GM19025 (cell line): ENCODE results near the gene FLYWCH1.
"Not testable (repeated sequence)": the region's sequence is repeated elsewhere in the genome, so short reads cannot be mapped to it uniquely, and the experiment has no call there.

Experiments
- ATAC-seq: cut with Tn5 transposase; IDR thresholded peaks from one replicate; pipeline ENCODE4 v1.9.1; 2021; ENCODE audit warnings: mild to moderate bottlenecking, low read depth, moderate library complexity; ENCODE audit not compliant: unreplicated experiment

FLYWCH1 gene

GRCh38 chr16:2924901-2925755, 13.4 kb downstream of the FLYWCH1 start:
- ATAC-seq = no peak

- no peak for ATAC-seq
Measured at GRCh38 chr16:2925951-2926649, 14.4 kb downstream of the FLYWCH1 start.

GRCh38 chr16:2926650-2926999, 14.9 kb downstream of the FLYWCH1 start:
- no peak for ATAC-seq

GRCh38 chr16:2927010-2927646, 15.4 kb downstream of the FLYWCH1 start:
- no peak for ATAC-seq

- not testable (repeated sequence) for ATAC-seq
Measured at GRCh38 chr16:2928151-2928550, 16.4 kb downstream of the FLYWCH1 start.

GRCh38 chr16:2928796-2929195, 17.1 kb downstream of the FLYWCH1 start:
- ATAC-seq = no peak

GRCh38 chr16:2929693-2930092, 18.0 kb downstream of the FLYWCH1 start:
- no peak for ATAC-seq

GRCh38 chr16:2930236-2930635, 18.5 kb downstream of the FLYWCH1 start:
- no peak for ATAC-seq

- not testable (repeated sequence) for ATAC-seq
Measured at GRCh38 chr16:2931231-2931914, 19.6 kb downstream of the FLYWCH1 start.

- ATAC-seq = no peak
Measured at GRCh38 chr16:2933136-2933535, 21.4 kb downstream of the FLYWCH1 start.

GRCh38 chr16:2933701-2934100, 22.0 kb downstream of the FLYWCH1 start:
- ATAC-seq = no peak

- no peak for ATAC-seq
Measured at GRCh38 chr16:2934450-2934849, 22.7 kb downstream of the FLYWCH1 start.

- ATAC-seq = no peak
Measured at GRCh38 chr16:2936436-2937011, 24.8 kb downstream of the FLYWCH1 start.

GRCh38 chr16:2937170-2937569, 25.4 kb downstream of the FLYWCH1 start:
- no peak for ATAC-seq

GRCh38 chr16:2938206-2938605, 26.5 kb downstream of the FLYWCH1 start:
- no peak for ATAC-seq

- no peak for ATAC-seq
Measured at GRCh38 chr16:2939968-2940367, 28.2 kb downstream of the FLYWCH1 start.

- ATAC-seq = no peak
Measured at GRCh38 chr16:2942045-2942444, 30.3 kb downstream of the FLYWCH1 start.

GRCh38 chr16:2943716-2944115, 32.0 kb downstream of the FLYWCH1 start:
- not testable (repeated sequence) for ATAC-seq

- ATAC-seq = no peak
Measured at GRCh38 chr16:2946649-2947048, 34.9 kb downstream of the FLYWCH1 start.
